Measurements from ENCODE around the gene POLR2L. TPM values are rescaled to one million over a fixed set of nuclear protein-coding genes. Genes with fewer than 3 reads are reported as not detected.

POLR2L gene
- polyA plus RNA-seq, 3 donors from 2014 or later: 139 to 200 (median 142) TPM

GRCh38 chr11:819129-819931, 23.0 kb downstream of the POLR2L start:
- Mint-ChIP-seq H3K27me3 (ENCODE audit: low read depth in 3 of 3) (peaks cover 0 to 13% (median 2%) of the 10 kb centered on the region in 3 donors), H3K27ac (peak overlapping the region in 5 of 6 donors; percentile 39 to 94 (median 64)), H3K4me3 (peak overlapping the region; percentile 79 to 92 (median 89)), H3K9me3 (no peaks in the 10 kb centered on the region), H3K4me1 (peaks cover 0 to 18% of the 10 kb centered on the region in 2 donors), H3K36me3 (no peaks in the 10 kb centered on the region)
- DNase-seq: peak; percentile 90 to 94 (median 93)

GRCh38 chr11:818396-819128, 23.8 kb downstream of the POLR2L start, which contains the start of gene PNPLA2:
Gene PNPLA2 (plus strand): TSS chr11:818914. CDS start chr11:819719, 805 bp downstream.
- Mint-ChIP-seq H3K36me3 (no peaks in the 10 kb centered on the region), H3K27ac (peak within 1 kb of the TSS; percentile 39 to 94 (median 70)), H3K27me3 (ENCODE audit: low read depth in 3 of 3) (peaks cover 0 to 13% (median 2%) of the 10 kb centered on the region in 3 donors), H3K9me3 (no peaks in the 10 kb centered on the region), H3K4me1 (peaks cover 0 to 18% of the 10 kb centered on the region in 2 donors), H3K4me3 (peak within 1 kb of the TSS; percentile 81 to 92 (median 89))
- DNase-seq: no peak

- Mint-ChIP-seq H3K27ac (no peak overlapping the region), H3K36me3 (no peaks in the 10 kb centered on the region), H3K4me1 (peaks cover 8 to 20% of the 10 kb centered on the region in 2 donors), H3K4me3 (peak overlapping the region in 1 of 5 donors; percentile 21), H3K27me3 (ENCODE audit: low read depth in 3 of 3) (peaks cover 2 to 15% (median 2%) of the 10 kb centered on the region in 3 donors), H3K9me3 (no peaks in the 10 kb centered on the region)
- DNase-seq: no peak
These were observed 25.9 kb downstream of the POLR2L start for GRCh38 chr11:816433-816779.

GRCh38 chr11:815675-816432, 26.5 kb downstream of the POLR2L start:
- Mint-ChIP-seq H3K36me3 (no peaks in the 10 kb centered on the region), H3K27me3 (ENCODE audit: low read depth in 3 of 3) (peaks cover 2 to 15% (median 2%) of the 10 kb centered on the region in 3 donors), H3K4me3 (peak overlapping the region in 1 of 5 donors; percentile 21), H3K27ac (no peak overlapping the region), H3K4me1 (peaks cover 13 to 21% of the 10 kb centered on the region in 2 donors), H3K9me3 (no peaks in the 10 kb centered on the region)
- no peak for DNase-seq

GRCh38 chr11:813456-814096, 28.8 kb downstream of the POLR2L start:
- Mint-ChIP-seq H3K4me1 (peaks cover 27 to 29% of the 10 kb centered on the region in 2 donors), H3K27me3 (ENCODE audit: low read depth in 3 of 3) (peaks cover 5 to 17% (median 9%) of the 10 kb centered on the region in 3 donors), H3K36me3 (no peaks in the 10 kb centered on the region), H3K27ac (peak overlapping the region in 1 of 6 donors; percentile 51), H3K9me3 (no peaks in the 10 kb centered on the region), H3K4me3 (no peak overlapping the region)
- no peak for DNase-seq

GRCh38 chr11:813072-813455, 29.3 kb downstream of the POLR2L start:
- Mint-ChIP-seq H3K27me3 (ENCODE audit: low read depth in 3 of 3) (peaks cover 5 to 19% (median 9%) of the 10 kb centered on the region in 3 donors), H3K9me3 (no peaks in the 10 kb centered on the region), H3K27ac (no peak overlapping the region), H3K4me3 (no peak overlapping the region), H3K36me3 (no peaks in the 10 kb centered on the region), H3K4me1 (peaks cover 30 to 32% of the 10 kb centered on the region in 2 donors)
- no peak for DNase-seq

- Mint-ChIP-seq H3K4me3 (peak overlapping the region in 3 of 5 donors; percentile 14 to 98 (median 17)), H3K27me3 (ENCODE audit: low read depth in 3 of 3) (peaks cover 5 to 22% (median 9%) of the 10 kb centered on the region in 3 donors), H3K4me1 (peaks cover 33 to 38% of the 10 kb centered on the region in 2 donors), H3K27ac (peak overlapping the region in 1 of 6 donors; percentile 91), H3K36me3 (no peaks in the 10 kb centered on the region), H3K9me3 (no peaks in the 10 kb centered on the region)
- no peak for DNase-seq
These were observed 29.9 kb downstream of the POLR2L start for GRCh38 chr11:812390-812789.

GRCh38 chr11:811446-812245, 30.7 kb downstream of the POLR2L start:
- H3K4me3 Mint-ChIP-seq: peak overlapping the region; percentile 59 to 98 (median 86)
- H3K27ac Mint-ChIP-seq: peak overlapping the region; percentile 81 to 98 (median 89)
- H3K4me1 Mint-ChIP-seq: peaks cover 33 to 38% of the 10 kb centered on the region in 2 donors
- peaks cover 5 to 22% (median 9%) of the 10 kb centered on the region in 3 donors for H3K27me3 Mint-ChIP-seq (ENCODE audit: low read depth in 3 of 3)
- no peaks in the 10 kb centered on the region for H3K9me3 Mint-ChIP-seq
- no peaks in the 10 kb centered on the region for H3K36me3 Mint-ChIP-seq
- no peak for DNase-seq

GRCh38 chr11:810040-810567, 32.2 kb downstream of the POLR2L start:
- no peak for DNase-seq
- peak overlapping the region; percentile 96 to 99 (median 98) for H3K27ac Mint-ChIP-seq
- no peaks in the 10 kb centered on the region for H3K9me3 Mint-ChIP-seq
- H3K4me3 Mint-ChIP-seq: peak overlapping the region; percentile 94 to 98 (median 95)
- H3K36me3 Mint-ChIP-seq: no peaks in the 10 kb centered on the region
- H3K4me1 Mint-ChIP-seq: peaks cover 33 to 38% of the 10 kb centered on the region in 2 donors
- peaks cover 5 to 21% (median 9%) of the 10 kb centered on the region in 3 donors for H3K27me3 Mint-ChIP-seq (ENCODE audit: low read depth in 3 of 3)

- Mint-ChIP-seq H3K36me3 (no peaks in the 10 kb centered on the region), H3K9me3 (no peaks in the 10 kb centered on the region), H3K4me1 (peaks cover 35 to 38% of the 10 kb centered on the region in 2 donors), H3K27me3 (ENCODE audit: low read depth in 3 of 3) (peaks cover 5 to 21% (median 9%) of the 10 kb centered on the region in 3 donors), H3K4me3 (peak within 1 kb of the TSS; percentile 94 to 98 (median 95)), H3K27ac (peak within 1 kb of the TSS; percentile 96 to 99 (median 98))
- peak; percentile 97 for DNase-seq
These were observed 32.9 kb downstream of the POLR2L start, which contains the start of gene RPLP2 for GRCh38 chr11:809287-810039. Gene RPLP2 (plus strand): TSS chr11:809967. CDS start chr11:810235, 268 bp downstream.

GRCh38 chr11:808427-809286, 33.7 kb downstream of the POLR2L start:
- H3K27ac Mint-ChIP-seq: peak overlapping the region; percentile 96 to 99 (median 98)
- peaks cover 5 to 21% (median 9%) of the 10 kb centered on the region in 3 donors for H3K27me3 Mint-ChIP-seq (ENCODE audit: low read depth in 3 of 3)
- H3K36me3 Mint-ChIP-seq: no peaks in the 10 kb centered on the region
- H3K4me3 Mint-ChIP-seq: peak overlapping the region; percentile 94 to 98 (median 95)
- no peak for DNase-seq
- H3K9me3 Mint-ChIP-seq: no peaks in the 10 kb centered on the region
- peaks cover 37 to 38% of the 10 kb centered on the region in 2 donors for H3K4me1 Mint-ChIP-seq
